ENCODE data around the gene GNAS.

The GNAS gene

DNA sequence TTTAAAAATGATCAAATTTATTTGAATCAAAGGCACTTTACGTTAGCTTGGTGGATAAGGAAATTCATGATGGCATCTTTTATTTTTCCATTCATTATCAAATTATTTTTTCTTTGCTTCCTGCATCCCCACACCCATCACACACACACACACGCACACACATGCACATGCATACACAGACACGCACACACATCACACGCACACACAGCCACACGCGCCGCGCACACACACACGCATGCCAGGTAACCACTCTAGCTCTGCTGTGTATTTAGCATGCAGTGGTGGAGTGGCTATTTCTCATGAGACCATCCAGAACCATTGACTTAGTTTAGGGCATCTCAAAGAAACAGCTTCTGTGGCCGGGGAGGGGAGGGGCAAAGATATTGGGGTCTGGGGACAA, 47.0 kb downstream of the GNAS start:
- no peak for DNase-seq (ENCODE audit: low spot score)

DNA sequence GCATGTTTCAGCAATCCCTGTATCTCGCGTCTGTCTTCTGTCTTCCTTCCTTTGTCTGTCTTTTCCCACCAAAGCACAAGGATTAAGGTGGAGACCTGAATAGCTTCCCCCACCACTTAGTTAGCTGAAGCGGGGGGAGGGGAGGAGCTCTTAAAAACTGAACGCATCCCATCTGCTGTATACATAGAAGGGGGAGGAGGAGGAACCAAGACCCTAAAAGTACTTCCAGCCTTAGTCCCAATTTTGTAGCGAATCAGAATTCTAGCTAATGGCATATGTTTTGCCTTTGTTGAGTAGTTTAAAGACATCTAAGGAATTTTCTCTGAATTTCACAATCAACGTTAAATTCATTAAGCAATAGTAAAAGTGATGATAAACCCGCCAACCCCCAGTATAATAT, 47.9 kb downstream of the GNAS start:
- no peak for DNase-seq (ENCODE audit: low spot score)

DNA sequence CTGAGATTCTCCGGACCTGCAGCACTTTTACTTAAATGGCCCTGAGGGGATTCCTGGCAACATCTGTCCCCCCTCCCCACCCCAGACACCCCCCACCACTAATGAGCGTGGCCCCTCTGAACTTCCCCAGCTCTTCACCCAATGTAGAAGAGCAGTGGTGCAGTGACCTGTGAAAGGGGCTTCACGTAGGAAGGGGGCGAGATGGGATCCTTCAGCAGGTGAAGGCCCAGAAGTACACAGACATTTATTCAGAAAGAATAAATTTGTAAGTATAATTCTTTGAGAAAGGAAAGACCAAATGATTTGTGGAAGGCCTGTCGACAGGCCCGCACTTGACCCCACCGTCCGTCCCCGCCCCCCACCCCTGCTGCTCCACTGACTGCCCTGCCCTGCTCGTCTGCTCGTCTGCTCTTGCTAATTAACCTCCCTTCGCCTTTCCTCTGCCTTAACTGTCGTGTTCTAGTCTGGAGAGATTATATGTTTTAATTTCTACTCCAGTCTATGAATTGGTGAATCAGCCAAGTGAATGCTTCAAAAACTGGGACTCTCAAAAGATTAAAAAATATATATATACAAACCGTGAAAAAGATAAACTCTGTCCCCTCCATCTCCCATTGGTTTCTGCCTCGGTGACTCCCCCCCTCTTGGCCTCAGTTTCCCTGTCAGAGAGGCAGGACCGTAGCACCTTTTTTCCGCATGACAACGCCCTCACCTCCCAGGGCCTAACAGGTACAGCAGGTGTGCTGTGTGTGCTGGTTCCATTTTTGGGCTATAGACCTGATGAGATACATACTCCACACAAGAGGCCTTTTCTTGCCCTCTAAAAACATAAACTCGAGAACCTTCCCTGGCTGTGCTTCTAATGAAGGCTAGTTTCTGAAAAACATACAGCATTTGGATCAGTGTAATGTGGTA, 49.2 kb downstream of the GNAS start:
- no peak for DNase-seq (ENCODE audit: low spot score)

DNA sequence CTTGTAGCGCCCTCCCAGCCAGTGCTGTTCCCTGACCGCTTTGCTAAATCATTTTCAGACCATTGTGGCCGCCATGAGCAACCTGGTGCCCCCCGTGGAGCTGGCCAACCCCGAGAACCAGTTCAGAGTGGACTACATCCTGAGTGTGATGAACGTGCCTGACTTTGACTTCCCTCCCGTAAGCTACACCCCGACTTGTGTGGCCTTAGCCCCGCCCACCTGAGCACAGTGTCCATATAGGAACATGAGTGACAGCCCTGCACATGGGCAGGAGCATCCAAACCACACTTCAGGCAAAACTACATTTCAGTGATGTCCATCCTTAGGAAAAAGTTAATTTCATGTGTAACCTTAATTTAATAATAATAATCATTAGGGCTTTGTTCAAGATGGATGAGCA, 51.1 kb downstream of the GNAS start:
- DNase-seq (ENCODE audit: low spot score) = no peak

DNA sequence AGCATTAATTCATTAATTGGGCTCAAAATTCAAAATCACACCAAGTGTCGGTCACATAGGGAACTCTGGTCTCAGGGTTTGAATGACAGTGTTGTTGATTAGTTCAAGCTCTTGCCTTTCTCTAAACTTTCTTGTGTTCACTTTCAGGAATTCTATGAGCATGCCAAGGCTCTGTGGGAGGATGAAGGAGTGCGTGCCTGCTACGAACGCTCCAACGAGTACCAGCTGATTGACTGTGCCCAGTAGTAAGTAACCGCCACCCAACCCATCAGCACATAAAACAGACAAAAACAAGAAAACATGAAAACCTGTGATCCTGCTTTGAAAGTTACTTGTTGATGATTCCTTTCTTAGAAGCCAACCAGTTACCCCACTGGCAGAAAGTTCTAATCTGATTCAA, 52.7 kb downstream of the GNAS start:
- DNase-seq (ENCODE audit: low spot score) = no peak

DNA sequence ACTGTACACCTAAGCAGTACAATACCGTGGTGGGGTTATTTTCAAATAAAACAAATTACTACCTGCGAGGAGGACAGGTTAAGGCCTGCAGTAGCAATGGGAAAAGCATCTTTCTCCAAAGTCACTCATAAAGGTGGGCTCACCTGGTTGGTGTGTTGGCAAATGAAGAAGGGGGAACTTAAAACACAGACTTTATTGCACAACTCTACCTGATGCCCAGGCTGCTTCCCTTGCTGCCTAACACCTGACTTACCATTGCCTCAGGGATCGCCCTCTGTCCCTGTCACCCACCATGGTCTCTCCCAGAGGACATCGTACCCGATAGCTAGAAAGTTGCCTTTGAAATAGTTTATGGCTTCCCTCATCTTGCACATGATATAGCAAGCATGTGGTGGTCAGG, 53.6 kb downstream of the GNAS start:
- DNase-seq (ENCODE audit: low spot score) = no peak

DNA sequence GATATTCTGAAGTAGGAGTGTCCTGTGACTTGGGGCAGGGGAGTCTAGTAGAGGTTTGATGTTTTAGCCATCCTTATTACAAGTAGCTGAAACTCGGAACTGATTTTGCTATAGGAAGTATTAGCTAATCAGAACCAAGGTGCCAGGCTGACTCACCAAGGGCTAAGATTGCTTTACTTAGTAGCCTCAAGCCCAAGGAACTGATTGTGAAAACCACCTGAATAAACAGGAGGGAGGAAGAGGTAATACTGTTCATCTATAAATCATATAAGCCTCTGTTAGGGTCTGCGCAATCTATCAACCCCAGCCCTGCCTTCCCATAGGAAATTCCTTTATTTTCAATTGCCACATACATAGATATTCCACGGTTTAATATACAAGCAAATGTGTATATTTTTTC, 54.4 kb downstream of the GNAS start:
- DNase-seq (ENCODE audit: low spot score) = no peak

DNA sequence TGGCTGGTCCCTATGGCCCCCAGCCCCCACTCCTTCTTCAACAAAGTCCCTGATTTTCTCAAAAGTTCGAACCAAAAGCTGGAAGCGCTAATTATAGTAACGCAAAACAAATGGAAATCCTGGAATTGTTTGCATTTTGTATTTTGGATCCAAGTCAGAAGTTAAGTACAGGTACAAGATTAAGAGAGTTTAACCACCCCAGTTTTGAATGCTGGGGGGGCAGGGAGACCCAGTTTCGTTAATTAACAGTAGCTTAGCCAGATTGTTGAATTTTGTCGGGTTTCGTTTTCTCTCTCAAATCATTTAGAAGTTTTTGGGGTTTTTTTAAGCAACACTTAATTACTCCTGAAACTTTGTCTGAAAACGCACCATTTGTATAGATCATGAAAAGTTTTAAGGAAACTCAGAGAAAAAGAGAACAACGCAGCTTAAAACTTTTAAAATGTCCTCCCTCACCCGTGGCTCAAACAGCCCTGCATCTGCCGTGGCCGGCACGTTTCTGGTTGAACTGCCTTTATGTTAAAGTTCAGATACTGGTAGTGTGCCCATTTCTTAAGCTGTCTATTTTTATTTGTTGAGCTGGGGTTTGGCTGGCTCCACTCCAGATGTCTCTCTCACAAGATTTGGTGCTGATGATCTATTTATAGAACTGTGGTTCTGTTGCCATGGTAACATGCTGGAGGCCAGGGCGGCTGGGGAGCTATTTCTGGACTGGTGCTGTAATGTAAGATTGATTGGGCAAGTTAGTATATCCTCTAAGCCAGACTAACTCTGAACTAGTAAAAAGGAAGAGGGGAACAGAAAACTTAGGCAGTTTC, 55.0 kb downstream of the GNAS start:
- DNase-seq (ENCODE audit: low spot score) = peak; percentile 79

DNA sequence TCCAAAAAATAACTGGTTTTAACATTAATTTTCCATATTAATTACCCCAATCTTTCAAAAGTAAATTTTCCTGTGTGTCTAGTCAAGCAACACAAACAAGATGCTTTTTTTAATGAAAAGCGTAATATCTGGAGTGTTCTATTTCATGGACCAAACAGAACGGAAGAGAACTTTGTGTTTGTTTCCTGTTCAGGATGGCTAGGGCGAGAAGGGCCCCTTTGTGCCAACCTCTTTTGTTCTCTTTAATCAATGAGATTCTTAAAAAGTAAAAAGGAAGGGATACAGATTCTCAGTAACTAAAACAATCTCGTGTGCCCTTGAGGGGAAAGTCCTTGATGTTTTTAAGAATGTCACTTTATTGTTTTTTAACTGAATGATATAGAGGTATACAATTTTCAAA, 55.7 kb downstream of the GNAS start:
- no peak for DNase-seq (ENCODE audit: low spot score)

DNA sequence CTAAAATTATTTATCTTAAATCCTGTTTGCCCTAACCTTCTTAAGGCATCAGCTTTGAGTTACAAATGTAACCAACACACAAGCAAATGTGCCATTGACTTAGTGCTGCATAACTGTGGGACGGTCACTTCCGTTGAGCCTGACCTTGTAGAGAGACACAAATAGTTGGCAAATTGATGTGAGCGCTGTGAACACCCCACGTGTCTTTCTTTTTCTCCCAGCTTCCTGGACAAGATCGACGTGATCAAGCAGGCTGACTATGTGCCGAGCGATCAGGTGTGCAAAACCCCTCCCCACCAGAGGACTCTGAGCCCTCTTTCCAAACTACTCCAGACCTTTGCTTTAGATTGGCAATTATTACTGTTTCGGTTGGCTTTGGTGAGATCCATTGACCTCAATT, 56.4 kb downstream of the GNAS start:
- DNase-seq (ENCODE audit: low spot score) = no peak

DNA sequence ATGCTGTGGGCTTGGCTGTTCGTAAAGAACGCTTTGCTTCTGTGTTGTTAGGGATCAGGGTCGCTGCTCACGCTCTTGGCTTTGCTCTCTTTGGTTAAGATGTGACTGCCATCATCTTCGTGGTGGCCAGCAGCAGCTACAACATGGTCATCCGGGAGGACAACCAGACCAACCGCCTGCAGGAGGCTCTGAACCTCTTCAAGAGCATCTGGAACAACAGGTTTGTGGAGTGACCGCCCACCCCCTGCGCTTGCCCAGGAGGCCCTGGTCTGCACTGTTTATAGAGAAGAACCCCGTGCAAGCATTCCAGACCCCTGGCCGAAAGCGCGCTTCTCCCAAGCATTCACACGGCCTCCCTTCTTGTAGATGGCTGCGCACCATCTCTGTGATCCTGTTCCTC, 57.1 kb downstream of the GNAS start:
- DNase-seq (ENCODE audit: low spot score) = no peak

DNA sequence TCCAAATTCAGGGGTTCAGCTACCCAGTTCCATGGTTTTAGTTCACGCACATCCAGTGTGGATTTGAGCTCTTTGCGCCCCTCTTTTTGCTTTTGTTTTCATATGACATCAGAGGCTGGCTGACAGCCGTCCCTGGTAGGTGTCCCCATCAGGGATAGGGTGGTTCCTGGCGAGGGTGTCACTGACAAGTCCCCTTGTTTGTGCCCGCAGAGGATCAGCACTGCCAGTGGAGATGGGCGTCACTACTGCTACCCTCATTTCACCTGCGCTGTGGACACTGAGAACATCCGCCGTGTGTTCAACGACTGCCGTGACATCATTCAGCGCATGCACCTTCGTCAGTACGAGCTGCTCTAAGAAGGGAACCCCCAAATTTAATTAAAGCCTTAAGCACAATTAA, 58.0 kb downstream of the GNAS start:
- no peak for DNase-seq (ENCODE audit: low spot score)

DNA sequence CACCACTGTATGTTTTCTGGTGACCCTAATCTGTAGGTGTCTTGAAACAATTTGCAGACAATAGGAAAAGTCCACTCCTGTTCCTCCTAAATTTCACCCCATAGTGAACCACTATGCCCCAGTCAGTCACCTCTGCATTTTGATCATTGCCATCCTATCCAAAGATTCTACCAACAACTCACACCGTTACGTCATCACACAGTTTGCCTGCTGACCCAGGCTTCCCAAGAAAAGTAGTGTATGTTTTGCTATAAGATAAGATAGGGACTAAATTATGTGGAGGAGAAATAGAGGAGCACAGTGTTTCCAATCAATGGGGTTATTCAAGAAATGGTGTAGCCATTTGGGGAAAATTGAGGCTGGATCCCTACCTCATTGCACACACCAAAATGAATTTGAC, 58.8 kb downstream of the GNAS start:
- no peak for DNase-seq (ENCODE audit: low spot score)

DNA sequence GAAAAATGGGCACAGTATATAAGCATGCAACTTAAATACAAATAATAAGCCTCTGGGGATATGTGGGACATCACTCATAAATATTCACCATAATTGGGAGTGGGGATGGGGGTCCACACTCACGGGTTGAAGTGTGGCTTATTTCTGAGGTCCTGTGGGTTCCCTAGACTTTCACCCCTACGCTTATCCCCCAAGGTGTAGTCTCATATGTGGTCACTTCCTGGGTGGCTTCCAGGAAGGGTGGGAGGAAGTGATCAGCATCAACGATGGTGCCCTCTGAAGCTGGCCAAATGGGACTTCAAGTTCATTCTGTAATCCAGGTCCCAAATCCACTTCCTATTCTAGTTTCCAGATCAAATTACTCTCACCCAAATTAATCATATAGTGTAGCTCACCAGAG, 59.5 kb downstream of the GNAS start:
- no peak for DNase-seq (ENCODE audit: low spot score)

DNA sequence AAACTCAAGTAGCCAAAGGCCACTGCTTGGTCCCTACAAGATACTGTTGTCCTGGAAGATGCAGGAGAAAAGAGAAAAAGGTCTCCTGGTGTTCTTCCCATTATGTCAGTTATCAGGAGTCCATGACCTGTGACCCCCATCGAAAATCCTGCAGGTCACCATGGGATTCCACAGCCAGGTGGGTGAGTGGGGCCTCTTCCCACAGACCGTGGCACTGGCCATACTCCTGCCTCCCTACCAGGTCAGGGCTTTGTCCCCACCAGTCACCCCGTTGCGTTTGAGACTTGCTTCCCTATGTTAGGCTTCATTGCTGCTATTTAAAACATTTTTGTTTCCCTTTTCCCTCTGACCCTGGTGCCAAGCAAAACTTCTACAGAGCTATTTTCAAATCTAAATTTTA, 60.6 kb downstream of the GNAS start:
- no peak for DNase-seq (ENCODE audit: low spot score)

DNA sequence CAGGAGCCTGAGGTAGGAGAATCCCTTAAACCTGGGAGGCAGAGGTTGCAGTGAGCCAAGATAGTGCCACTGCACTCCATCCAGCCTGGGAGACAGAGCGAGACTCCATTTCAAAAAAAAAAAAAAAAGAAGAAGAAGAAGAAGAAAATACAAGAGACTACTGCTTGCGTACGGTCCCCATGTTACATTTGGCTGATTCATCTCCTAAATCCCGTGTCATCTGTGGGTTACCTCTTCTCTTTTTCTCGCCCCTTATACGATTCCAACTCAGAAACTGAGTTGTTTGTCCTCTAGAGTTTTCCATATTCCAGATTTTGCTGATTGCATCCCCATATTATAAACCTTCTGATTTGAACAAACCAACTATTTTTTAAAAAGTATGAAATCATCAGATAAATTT, 66.1 kb downstream of the GNAS start:
- no peak for DNase-seq (ENCODE audit: low spot score)

DNA sequence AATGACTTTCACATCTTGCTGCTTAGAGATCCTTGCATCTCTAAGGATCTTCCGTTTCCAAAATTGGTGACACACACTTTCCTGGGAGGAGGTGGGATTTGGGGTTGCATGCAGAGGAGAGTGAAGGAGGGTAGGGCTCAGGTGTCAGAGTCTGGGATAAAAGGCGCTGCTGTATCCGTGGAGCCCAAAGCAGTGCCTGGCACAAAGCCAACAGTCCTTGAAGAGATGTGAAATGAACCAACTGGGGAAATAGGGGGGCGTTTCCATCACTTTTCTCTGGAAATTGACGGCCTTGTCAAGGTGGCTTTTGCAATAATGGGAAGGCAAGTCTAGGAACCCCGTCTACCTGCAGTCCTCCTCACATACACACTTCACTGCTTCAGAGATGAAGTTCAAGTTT, 69.0 kb downstream of the GNAS start:
- DNase-seq (ENCODE audit: low spot score) = no peak

DNA sequence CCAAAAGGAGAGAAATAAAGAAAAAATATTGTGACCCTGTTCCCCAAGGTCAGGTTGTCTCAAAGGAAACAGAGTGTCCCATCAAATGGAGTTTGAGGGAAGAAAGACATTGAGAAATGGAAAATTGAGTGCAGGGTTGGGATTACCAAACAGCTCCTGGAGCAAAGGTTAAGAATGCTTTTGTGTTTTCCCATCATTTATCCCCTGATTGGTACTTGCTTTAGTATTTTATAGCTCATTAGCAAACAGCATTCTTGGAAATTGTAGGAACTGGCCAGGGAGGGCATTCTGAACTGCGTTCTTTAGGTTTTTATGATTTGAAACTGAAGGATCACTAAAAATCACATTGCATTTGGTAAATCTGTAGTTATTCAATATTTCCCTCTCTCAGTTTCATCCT, 69.5 kb downstream of the GNAS start:
- DNase-seq (ENCODE audit: low spot score) = no peak

DNA sequence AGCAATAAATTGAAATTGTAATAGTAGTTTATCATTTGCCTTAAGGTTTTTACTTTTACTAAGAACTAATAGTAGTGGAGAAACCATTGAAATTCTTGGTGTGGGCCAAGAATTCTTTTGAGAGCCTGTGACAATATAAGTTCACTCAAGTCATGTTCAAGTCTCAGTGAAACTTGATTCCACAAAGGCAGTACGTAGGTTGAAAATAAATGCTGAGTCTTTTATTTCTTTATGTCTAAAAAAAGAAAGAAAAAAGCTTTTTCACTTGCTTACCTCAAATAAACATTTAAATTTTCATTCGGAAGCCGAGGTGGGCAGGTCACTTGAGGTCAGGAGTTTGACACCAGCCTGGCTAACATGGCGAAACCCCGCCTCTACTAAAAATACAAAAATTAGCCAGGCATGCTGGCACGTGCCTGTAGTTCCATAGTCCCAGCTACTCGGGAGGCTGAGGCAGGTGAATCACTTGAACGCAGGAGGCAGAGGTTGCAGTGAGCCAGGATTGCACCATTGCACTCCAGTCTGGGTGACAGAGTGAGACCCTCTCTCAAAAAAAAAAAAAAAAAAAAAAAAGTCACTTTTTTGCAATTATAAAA, 70.7 kb downstream of the GNAS start:
- no peak for DNase-seq (ENCODE audit: low spot score)

DNA sequence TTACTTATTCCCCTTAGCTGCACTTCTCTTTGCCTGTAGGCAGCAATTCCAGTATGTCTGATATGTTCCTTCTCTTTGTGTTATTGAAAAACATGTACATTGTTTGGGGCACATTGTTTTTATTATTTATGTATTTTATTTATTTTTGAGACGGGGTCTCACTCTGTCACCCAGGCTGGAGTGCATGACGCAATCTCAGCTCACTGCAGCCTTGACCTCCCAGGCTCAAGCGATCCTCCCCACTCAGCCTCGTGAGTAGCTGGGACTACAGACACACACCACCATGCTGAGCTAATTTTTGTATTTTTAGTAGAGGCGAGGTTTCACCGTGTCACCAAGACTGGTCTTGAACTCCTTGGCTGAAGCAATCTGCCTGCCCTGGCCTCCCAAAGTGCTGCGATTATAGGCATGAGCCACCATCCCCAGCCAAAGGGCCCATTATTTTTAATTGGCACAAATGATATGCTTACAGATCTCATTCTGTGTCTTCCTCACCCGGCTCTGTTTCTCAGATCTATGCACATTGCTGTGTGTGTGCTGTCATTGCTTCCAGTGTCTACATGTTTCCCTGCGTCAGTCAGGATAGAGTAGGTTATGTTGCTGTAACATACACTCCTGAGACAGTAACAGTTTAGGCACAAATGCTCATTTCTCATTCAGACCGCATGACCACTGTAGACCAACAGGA, 74.4 kb downstream of the GNAS start:
- no peak for DNase-seq (ENCODE audit: low spot score)

DNA sequence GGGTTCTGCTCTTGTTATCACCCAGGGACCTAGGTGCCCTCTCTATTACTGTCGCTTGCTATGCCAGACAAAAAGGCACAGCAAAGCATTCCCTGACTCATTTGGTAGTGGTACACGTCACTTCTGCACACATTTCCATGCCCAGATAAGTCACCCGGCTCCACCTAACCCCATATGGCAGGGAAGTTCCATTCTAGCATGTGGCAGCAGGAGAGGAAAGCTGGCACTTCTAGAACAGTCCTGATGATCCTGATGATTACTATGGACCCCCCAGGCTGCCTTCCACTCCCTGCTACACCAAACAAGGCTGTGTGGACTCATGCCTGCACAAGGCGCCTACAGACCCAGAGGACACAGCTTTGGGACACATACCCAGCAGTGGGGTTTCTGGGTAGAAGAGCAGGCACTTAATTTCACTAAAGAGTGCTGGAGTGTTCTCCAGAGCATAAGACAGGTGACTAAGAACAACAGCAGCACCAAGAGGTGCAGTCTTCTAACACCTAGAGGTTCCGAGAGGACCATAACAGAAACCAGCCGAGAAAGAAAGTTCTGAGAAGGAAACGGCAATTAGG, 75.1 kb downstream of the GNAS start:
- no peak for DNase-seq (ENCODE audit: low spot score)

DNA sequence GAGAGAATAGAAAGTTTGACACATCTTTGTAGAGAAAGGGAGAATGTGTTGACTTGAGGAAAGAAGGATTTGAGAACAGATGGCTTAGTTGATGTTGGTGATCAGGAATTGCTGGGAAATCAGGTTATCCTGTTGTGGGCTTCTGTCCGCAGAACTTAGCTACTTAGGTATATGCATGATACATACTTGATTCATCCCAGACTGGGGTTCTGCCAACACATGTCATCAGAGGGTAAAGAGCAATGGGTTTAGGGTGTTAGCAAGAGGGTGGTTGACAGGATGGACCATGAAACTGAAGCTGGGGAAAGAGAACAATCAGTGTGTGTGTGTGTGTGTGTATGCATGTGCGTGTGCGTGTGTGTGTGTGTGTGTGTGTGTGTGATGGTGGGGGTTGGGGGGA, 78.0 kb downstream of the GNAS start:
- DNase-seq (ENCODE audit: low spot score) = no peak
